ENCODE data around the gene FUT8. TPM values are rescaled to one million over a fixed set of nuclear protein-coding genes. Genes with fewer than 3 reads are reported as not detected.
A peak's percentile ranks its signal among the peaks of the same experiment; 100 is the strongest.

Gene FUT8
- 10 to 100 TPM; 16.0 to 25.0 (median 23.7) TPM for polyA plus RNA-seq (ENCODE audit: insufficient read length in 4 of 4)

- DNase-seq (ENCODE audit: low read depth in 4 of 4, low spot score in 3 of 4), result peak; percentile 79 to 91 (median 82)
These were observed at the start of gene FUT8 for GRCh38 chr14:65412032-65412846. Gene FUT8 (plus strand): TSS chr14:65412730. CDS start chr14:65561564, 148,834 bp downstream.

- DNase-seq (ENCODE audit: low read depth in 4 of 4, low spot score in 3 of 4), result no peak
These were observed 45.5 kb upstream of the FUT8 start for GRCh38 chr14:65366802-65367565.

- no peak for DNase-seq (ENCODE audit: low read depth in 4 of 4, low spot score in 3 of 4)
These were observed 43.0 kb upstream of the FUT8 start for GRCh38 chr14:65369560-65369959.

- no peak for DNase-seq (ENCODE audit: low read depth in 4 of 4, low spot score in 3 of 4)
These were observed 41.7 kb upstream of the FUT8 start for GRCh38 chr14:65370801-65371248.

GRCh38 chr14:65371784-65372183, 40.7 kb upstream of the FUT8 start:
- DNase-seq (ENCODE audit: low read depth in 4 of 4, low spot score in 3 of 4), result no peak

GRCh38 chr14:65373016-65373670, 39.4 kb upstream of the FUT8 start:
- DNase-seq (ENCODE audit: low read depth in 4 of 4, low spot score in 3 of 4), result no peak

- DNase-seq (ENCODE audit: low read depth in 4 of 4, low spot score in 3 of 4), result no peak
These were observed 38.9 kb upstream of the FUT8 start for GRCh38 chr14:65373671-65374039.

GRCh38 chr14:65377576-65377975, 35.0 kb upstream of the FUT8 start:
- no peak for DNase-seq (ENCODE audit: low read depth in 4 of 4, low spot score in 3 of 4)

- no peak for DNase-seq (ENCODE audit: low read depth in 4 of 4, low spot score in 3 of 4)
These were observed 29.9 kb upstream of the FUT8 start for GRCh38 chr14:65382586-65382985.

- DNase-seq (ENCODE audit: low read depth in 4 of 4, low spot score in 3 of 4), result no peak
These were observed 25.4 kb upstream of the FUT8 start for GRCh38 chr14:65387171-65387570.

- no peak for DNase-seq (ENCODE audit: low read depth in 4 of 4, low spot score in 3 of 4)
These were observed 24.9 kb upstream of the FUT8 start for GRCh38 chr14:65387628-65388027.

GRCh38 chr14:65392296-65392695, 20.2 kb upstream of the FUT8 start:
- DNase-seq (ENCODE audit: low read depth in 4 of 4, low spot score in 3 of 4), result no peak

GRCh38 chr14:65396082-65396910, 16.2 kb upstream of the FUT8 start:
- no peak for DNase-seq (ENCODE audit: low read depth in 4 of 4, low spot score in 3 of 4)

- no peak for DNase-seq (ENCODE audit: low read depth in 4 of 4, low spot score in 3 of 4)
These were observed 9.3 kb upstream of the FUT8 start for GRCh38 chr14:65403231-65403630.

GRCh38 chr14:65408113-65408512, 4.4 kb upstream of the FUT8 start:
- DNase-seq (ENCODE audit: low read depth in 4 of 4, low spot score in 3 of 4), result no peak

GRCh38 chr14:65410640-65411039, 1.9 kb upstream of the FUT8 start:
- no peak for DNase-seq (ENCODE audit: low read depth in 4 of 4, low spot score in 3 of 4)

- DNase-seq (ENCODE audit: low read depth in 4 of 4, low spot score in 3 of 4), result peak; percentile 70 to 81 (median 74)
These were observed 886 bp upstream of the FUT8 start for GRCh38 chr14:65411656-65412031.

GRCh38 chr14:65412856-65413738, 567 bp downstream of the FUT8 start:
- DNase-seq (ENCODE audit: low read depth in 4 of 4, low spot score in 3 of 4), result peak in 1 of 4 donors; percentile 48

GRCh38 chr14:65413739-65414045, 1.2 kb downstream of the FUT8 start:
- no peak for DNase-seq (ENCODE audit: low read depth in 4 of 4, low spot score in 3 of 4)
